ENCODE results near the gene CDH13.

Gene CDH13

GRCh38 chr16:82882226-82882625, 255.5 kb downstream of the CDH13 start:
- no peaks in the 10 kb centered on the region for H3K79me2 ChIP-seq (ENCODE audit: control insufficient read depth, insufficient read depth, low read length, unreplicated experiment)
- H3K4me1 ChIP-seq (ENCODE audit: control insufficient read depth, insufficient read depth, low read length, unreplicated experiment) = no peaks in the 10 kb centered on the region
- no peak overlapping the region for H3K4me3 ChIP-seq (ENCODE audit: low read depth, low read length)
- H3K27ac ChIP-seq (ENCODE audit: low read depth, low read length) = no peak overlapping the region
- no peaks in the 10 kb centered on the region for H3K36me3 ChIP-seq (ENCODE audit: insufficient read depth, low read length)
- no peaks in the 10 kb centered on the region for H3K27me3 ChIP-seq (ENCODE audit: insufficient read depth, low read length)
- H2AFZ ChIP-seq (ENCODE audit: low read length, unreplicated experiment) = no peak overlapping the region

DNA sequence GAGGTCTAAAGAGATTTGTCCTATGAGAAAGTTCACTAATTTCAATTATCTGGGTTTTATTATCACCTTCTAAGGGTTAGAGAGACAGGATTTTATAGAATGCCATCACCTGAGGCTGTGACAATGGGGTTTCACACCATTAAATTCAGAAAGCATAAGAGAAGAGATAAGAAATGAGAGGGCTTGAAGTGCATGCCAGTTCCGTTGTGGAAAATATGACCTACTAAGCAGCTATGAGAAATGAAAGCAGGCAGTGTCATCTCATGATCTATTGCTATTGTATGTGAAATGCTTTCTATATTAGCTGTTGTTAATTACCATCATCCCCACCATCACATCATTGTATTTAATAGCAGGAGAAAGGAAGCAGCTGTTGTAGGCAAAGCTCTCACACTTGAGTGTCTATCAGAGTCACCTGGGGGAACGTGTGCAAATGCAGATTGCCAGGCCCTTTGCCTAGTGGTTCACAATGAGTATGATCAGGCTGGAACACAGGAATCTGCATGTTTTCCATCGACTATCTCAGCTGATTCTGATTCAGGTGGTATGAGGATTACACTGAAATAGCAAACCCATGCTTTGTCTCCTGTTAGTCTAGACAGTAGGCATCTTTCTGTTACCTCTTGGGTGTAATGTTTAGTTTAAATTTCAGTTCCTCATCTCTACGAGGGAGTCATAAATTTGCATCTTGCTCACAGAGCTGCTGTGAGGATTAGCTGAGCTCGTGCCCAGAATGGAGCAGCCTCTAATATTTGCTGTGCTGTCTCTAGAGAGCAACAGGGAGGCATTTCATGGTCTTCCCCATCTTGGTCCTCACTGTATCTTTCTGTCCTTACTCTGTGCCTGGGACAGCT, 256.4 kb downstream of the CDH13 start:
- Histone ChIP-seq H3K4me3 (ENCODE audit: low read depth, low read length) (no peak overlapping the region), H3K79me2 (ENCODE audit: control insufficient read depth, insufficient read depth, low read length, unreplicated experiment) (no peaks in the 10 kb centered on the region), H3K36me3 (ENCODE audit: insufficient read depth, low read length) (no peaks in the 10 kb centered on the region), H2AFZ (ENCODE audit: low read length, unreplicated experiment) (no peak overlapping the region), H3K27ac (ENCODE audit: low read depth, low read length) (no peak overlapping the region), H3K4me1 (ENCODE audit: control insufficient read depth, insufficient read depth, low read length, unreplicated experiment) (no peaks in the 10 kb centered on the region), H3K27me3 (ENCODE audit: insufficient read depth, low read length) (no peaks in the 10 kb centered on the region)

DNA sequence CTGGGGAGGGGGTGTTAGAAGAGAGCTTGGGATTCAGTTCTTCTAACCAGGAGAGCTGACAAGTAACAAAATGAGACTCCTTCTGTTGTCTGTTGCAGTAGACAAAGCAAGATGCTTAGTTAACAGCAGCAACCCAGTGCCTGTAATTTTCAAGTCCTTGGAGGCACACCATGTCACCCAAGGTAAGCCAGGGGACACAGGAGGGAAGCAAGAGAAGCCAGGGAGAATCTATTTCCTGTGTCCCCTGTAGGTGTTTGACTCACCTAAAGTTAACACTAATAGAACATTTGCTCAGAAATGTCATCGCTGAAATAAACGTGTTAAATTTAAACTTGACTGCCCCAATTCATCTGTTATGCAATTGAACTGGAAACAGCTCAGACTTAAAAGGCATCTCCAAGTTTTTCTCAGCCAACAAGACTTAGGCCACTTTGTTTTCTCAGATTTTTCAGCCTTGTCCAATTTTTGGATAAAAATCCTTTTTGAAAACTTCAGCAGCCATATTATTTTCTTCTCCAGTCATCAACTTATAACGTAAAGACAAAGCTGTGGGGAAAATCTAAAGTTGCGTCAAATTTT, 257.6 kb downstream of the CDH13 start:
- Histone ChIP-seq H3K79me2 (ENCODE audit: control insufficient read depth, insufficient read depth, low read length, unreplicated experiment) (no peaks in the 10 kb centered on the region), H3K27me3 (ENCODE audit: insufficient read depth, low read length) (no peaks in the 10 kb centered on the region)

GRCh38 chr16:82886146-82886545, 259.4 kb downstream of the CDH13 start:
- H3K4me1 ChIP-seq (ENCODE audit: control insufficient read depth, insufficient read depth, low read length, unreplicated experiment) = no peaks in the 10 kb centered on the region
- H3K4me3 ChIP-seq (ENCODE audit: low read depth, low read length) = no peak overlapping the region
- H2AFZ ChIP-seq (ENCODE audit: low read length, unreplicated experiment) = no peak overlapping the region

More for the DNA sequence above, 257.6 kb downstream of the CDH13 start:
- no peak overlapping the region for H3K4me3 ChIP-seq (ENCODE audit: low read depth, low read length)
- H3K27ac ChIP-seq (ENCODE audit: low read depth, low read length) = no peak overlapping the region
- H3K36me3 ChIP-seq (ENCODE audit: insufficient read depth, low read length) = no peaks in the 10 kb centered on the region
- H3K4me1 ChIP-seq (ENCODE audit: control insufficient read depth, insufficient read depth, low read length, unreplicated experiment) = no peaks in the 10 kb centered on the region
- no peak overlapping the region for H2AFZ ChIP-seq (ENCODE audit: low read length, unreplicated experiment)

GRCh38 chr16:82888591-82889001, 261.8 kb downstream of the CDH13 start:
- no peak overlapping the region for H3K27ac ChIP-seq (ENCODE audit: low read depth, low read length)
- no peaks in the 10 kb centered on the region for H3K36me3 ChIP-seq (ENCODE audit: insufficient read depth, low read length)
- no peaks in the 10 kb centered on the region for H3K4me1 ChIP-seq (ENCODE audit: control insufficient read depth, insufficient read depth, low read length, unreplicated experiment)
- no peaks in the 10 kb centered on the region for H3K27me3 ChIP-seq (ENCODE audit: insufficient read depth, low read length)
- no peak overlapping the region for H3K4me3 ChIP-seq (ENCODE audit: low read depth, low read length)
- no peaks in the 10 kb centered on the region for H3K79me2 ChIP-seq (ENCODE audit: control insufficient read depth, insufficient read depth, low read length, unreplicated experiment)
- H2AFZ ChIP-seq (ENCODE audit: low read length, unreplicated experiment) = no peak overlapping the region

More at GRCh38 chr16:82886146-82886545, 259.4 kb downstream of the CDH13 start:
- H3K27ac ChIP-seq (ENCODE audit: low read depth, low read length) = no peak overlapping the region
- no peaks in the 10 kb centered on the region for H3K79me2 ChIP-seq (ENCODE audit: control insufficient read depth, insufficient read depth, low read length, unreplicated experiment)
- H3K36me3 ChIP-seq (ENCODE audit: insufficient read depth, low read length) = no peaks in the 10 kb centered on the region
- no peaks in the 10 kb centered on the region for H3K27me3 ChIP-seq (ENCODE audit: insufficient read depth, low read length)

DNA sequence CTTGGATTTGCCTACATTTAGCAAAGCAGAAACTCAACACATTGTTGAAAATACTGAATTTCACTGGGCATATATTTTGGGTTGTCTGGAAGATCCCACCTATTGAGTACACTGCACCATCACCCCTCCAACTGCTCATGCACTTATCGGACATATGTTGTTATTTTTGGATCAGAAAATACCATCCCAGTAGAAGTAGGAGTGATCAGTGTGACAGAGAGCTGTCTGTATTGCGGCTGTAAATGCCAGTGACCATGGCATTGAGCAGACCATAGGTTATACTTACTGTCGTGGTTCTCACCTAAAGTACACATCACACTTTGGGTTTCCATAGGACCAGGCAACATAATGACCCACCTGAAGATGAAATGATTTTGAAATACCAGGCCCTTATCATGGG, 264.7 kb downstream of the CDH13 start:
- H3K36me3 ChIP-seq (ENCODE audit: insufficient read depth, low read length) = no peaks in the 10 kb centered on the region
- no peak overlapping the region for H2AFZ ChIP-seq (ENCODE audit: low read length, unreplicated experiment)
- no peak overlapping the region for H3K4me3 ChIP-seq (ENCODE audit: low read depth, low read length)
- H3K27me3 ChIP-seq (ENCODE audit: insufficient read depth, low read length) = no peaks in the 10 kb centered on the region
- no peaks in the 10 kb centered on the region for H3K4me1 ChIP-seq (ENCODE audit: control insufficient read depth, insufficient read depth, low read length, unreplicated experiment)
- H3K27ac ChIP-seq (ENCODE audit: low read depth, low read length) = no peak overlapping the region
- H3K79me2 ChIP-seq (ENCODE audit: control insufficient read depth, insufficient read depth, low read length, unreplicated experiment) = no peaks in the 10 kb centered on the region

DNA sequence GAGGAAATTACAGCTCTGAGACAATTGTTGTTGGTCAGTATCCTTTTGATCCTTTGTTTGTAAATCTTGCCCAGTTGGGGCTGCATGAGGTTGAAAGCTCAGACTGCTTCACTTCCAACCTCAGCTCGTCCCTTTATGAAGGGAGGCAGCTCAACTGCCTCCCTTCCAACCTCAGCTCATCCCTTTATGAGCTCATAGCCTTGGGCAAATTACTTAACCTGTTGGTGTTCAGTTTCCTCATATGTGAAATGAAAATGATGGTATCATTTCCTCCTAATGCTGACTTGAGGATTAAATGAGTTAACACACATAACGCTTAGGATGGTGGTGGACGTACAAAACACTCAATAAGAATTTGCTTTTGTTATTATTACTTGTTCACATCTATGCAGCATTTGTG, 265.1 kb downstream of the CDH13 start:
- no peaks in the 10 kb centered on the region for H3K79me2 ChIP-seq (ENCODE audit: control insufficient read depth, insufficient read depth, low read length, unreplicated experiment)
- H2AFZ ChIP-seq (ENCODE audit: low read length, unreplicated experiment) = no peak overlapping the region
- no peaks in the 10 kb centered on the region for H3K4me1 ChIP-seq (ENCODE audit: control insufficient read depth, insufficient read depth, low read length, unreplicated experiment)
- no peak overlapping the region for H3K4me3 ChIP-seq (ENCODE audit: low read depth, low read length)
- no peaks in the 10 kb centered on the region for H3K36me3 ChIP-seq (ENCODE audit: insufficient read depth, low read length)
- H3K27ac ChIP-seq (ENCODE audit: low read depth, low read length) = no peak overlapping the region
- no peaks in the 10 kb centered on the region for H3K27me3 ChIP-seq (ENCODE audit: insufficient read depth, low read length)

DNA sequence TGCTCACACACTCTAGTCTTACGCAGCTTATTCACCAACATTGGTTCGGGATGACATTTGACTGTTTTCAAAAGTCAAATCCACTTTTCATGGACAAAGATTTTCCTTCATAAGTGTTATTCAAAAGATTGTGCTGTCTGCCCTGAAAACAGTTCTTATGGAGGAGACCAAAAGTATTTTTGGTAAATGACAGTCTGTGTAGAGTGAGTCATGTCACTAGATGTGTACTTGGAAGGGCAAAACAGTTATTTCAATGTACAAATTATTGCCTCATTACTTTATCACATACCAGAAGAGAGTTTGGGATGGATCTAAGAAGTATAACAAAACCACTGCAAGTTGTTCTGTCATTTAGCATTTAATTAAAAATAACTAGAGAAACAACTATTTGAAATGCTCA, 265.6 kb downstream of the CDH13 start:
- Histone ChIP-seq H3K36me3 (ENCODE audit: insufficient read depth, low read length) (no peaks in the 10 kb centered on the region), H3K79me2 (ENCODE audit: control insufficient read depth, insufficient read depth, low read length, unreplicated experiment) (no peaks in the 10 kb centered on the region), H3K4me3 (ENCODE audit: low read depth, low read length) (no peak overlapping the region), H3K4me1 (ENCODE audit: control insufficient read depth, insufficient read depth, low read length, unreplicated experiment) (no peaks in the 10 kb centered on the region), H3K27me3 (ENCODE audit: insufficient read depth, low read length) (no peaks in the 10 kb centered on the region), H2AFZ (ENCODE audit: low read length, unreplicated experiment) (no peak overlapping the region), H3K27ac (ENCODE audit: low read depth, low read length) (no peak overlapping the region)

GRCh38 chr16:82895843-82896242, 269.1 kb downstream of the CDH13 start:
- Histone ChIP-seq H3K4me3 (ENCODE audit: low read depth, low read length) (no peak overlapping the region), H3K36me3 (ENCODE audit: insufficient read depth, low read length) (no peaks in the 10 kb centered on the region), H3K4me1 (ENCODE audit: control insufficient read depth, insufficient read depth, low read length, unreplicated experiment) (no peaks in the 10 kb centered on the region), H3K79me2 (ENCODE audit: control insufficient read depth, insufficient read depth, low read length, unreplicated experiment) (no peaks in the 10 kb centered on the region), H3K27ac (ENCODE audit: low read depth, low read length) (no peak overlapping the region), H2AFZ (ENCODE audit: low read length, unreplicated experiment) (no peak overlapping the region), H3K27me3 (ENCODE audit: insufficient read depth, low read length) (no peaks in the 10 kb centered on the region)

GRCh38 chr16:82899006-82899405, 272.2 kb downstream of the CDH13 start:
- Histone ChIP-seq H3K4me1 (ENCODE audit: control insufficient read depth, insufficient read depth, low read length, unreplicated experiment) (no peaks in the 10 kb centered on the region), H3K4me3 (ENCODE audit: low read depth, low read length) (no peak overlapping the region), H2AFZ (ENCODE audit: low read length, unreplicated experiment) (no peak overlapping the region), H3K79me2 (ENCODE audit: control insufficient read depth, insufficient read depth, low read length, unreplicated experiment) (no peaks in the 10 kb centered on the region), H3K27ac (ENCODE audit: low read depth, low read length) (no peak overlapping the region), H3K27me3 (ENCODE audit: insufficient read depth, low read length) (no peaks in the 10 kb centered on the region), H3K36me3 (ENCODE audit: insufficient read depth, low read length) (no peaks in the 10 kb centered on the region)

All from ACC112 (cell line).